NCI-H1417 treated with DMSO at 0.1 percent for 48 hours (cell line): Measurements from ENCODE around the gene CHST15.

Source experiments
- DNase-seq: peaks from one replicate; lab custom pipeline; 2025; lab: John Stamatoyannopoulos, UW

Gene CHST15

GRCh38 chr10:124029559-124029958 is 63.8 kb downstream of the CHST15 start:
- no peak for DNase-seq

GRCh38 chr10:124028700-124029480 is 64.5 kb downstream of the CHST15 start:
- no peak for DNase-seq

DNA sequence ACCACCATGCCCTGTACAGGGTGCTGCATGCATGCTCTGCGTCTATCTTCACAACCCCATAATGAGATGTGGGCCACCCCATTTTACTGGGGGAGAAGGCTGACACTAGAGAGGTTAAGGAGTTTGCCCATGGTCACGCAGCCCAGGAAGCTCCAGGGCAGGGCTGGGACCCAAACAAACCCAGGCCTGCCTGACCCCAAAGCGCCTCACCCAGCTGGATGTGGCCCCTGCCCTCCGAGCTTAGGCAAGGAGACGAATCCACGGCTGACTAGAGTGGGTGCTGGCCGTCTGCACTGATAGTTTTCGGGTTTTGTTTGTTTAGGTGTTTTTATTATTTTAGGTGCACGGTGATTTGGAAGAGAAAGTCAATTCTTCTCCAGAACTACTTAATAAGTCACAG is 65.7 kb downstream of the CHST15 start:
- DNase-seq, result no peak

- no peak for DNase-seq
Measured at GRCh38 chr10:124027031-124027611, 66.3 kb downstream of the CHST15 start.

DNA sequence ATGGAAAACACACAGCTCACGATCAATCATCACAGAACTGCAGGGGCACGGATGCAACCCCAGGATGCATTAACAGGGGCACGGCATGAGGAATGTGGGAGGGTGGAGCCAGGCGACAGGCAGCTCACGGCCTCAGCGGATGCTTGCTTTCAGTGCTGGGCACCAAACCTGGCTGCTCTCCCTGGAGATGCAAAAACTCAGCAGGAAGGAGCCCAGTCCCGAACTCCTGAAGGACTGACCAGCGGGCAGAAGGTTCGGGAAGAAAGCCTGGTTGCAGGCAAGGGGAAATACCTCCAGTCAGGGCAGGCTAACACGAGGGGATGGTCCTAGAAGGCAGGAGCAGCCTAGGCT is 66.8 kb downstream of the CHST15 start:
- no peak for DNase-seq

GRCh38 chr10:124025660-124026588 is 67.5 kb downstream of the CHST15 start:
- no peak for DNase-seq

- DNase-seq, result no peak
Measured at GRCh38 chr10:124025152-124025551, 68.2 kb downstream of the CHST15 start.

GRCh38 chr10:124022066-124022465 is 71.3 kb downstream of the CHST15 start:
- no peak for DNase-seq

DNA sequence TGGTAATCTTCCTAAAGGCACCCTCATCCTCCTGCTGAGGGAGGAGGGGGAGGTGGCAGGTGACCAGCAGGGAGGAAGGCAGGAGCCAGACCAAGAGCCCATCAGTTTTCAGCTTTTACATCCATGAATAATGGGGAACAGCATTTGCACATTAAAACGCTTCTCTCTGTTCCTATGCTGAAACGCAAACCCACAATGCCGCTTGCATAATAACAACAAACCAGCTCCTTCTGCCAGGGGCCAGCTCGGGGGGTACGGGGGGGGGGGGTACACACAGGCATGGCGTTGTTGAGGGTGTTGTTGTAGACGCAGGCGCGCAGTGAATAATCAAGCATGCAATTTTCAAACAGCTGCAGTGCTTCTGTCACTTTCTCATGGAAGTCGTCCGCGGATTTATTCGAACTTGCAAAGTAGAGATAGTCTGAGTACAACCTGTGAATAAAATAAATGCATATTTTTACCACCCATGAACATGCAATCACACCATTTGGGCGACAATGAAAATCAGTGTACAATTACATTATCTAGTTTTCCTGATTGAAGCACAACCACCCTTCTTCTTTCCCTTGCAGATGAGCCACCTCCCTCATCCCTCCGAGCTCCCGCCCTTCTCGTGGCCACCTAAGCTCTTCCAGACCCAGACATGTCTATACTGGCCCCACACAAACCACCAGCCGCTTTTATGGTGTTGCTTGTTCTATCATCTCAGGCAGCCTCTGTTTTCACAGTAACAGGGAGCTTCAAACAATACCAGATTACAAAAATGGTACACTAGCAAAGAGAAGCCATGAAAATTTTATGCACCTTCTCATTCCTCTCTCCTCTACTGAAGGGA is 72.2 kb downstream of the CHST15 start:
- no peak for DNase-seq

- DNase-seq, result no peak
Measured at GRCh38 chr10:124019886-124020797, 73.3 kb downstream of the CHST15 start.

DNA sequence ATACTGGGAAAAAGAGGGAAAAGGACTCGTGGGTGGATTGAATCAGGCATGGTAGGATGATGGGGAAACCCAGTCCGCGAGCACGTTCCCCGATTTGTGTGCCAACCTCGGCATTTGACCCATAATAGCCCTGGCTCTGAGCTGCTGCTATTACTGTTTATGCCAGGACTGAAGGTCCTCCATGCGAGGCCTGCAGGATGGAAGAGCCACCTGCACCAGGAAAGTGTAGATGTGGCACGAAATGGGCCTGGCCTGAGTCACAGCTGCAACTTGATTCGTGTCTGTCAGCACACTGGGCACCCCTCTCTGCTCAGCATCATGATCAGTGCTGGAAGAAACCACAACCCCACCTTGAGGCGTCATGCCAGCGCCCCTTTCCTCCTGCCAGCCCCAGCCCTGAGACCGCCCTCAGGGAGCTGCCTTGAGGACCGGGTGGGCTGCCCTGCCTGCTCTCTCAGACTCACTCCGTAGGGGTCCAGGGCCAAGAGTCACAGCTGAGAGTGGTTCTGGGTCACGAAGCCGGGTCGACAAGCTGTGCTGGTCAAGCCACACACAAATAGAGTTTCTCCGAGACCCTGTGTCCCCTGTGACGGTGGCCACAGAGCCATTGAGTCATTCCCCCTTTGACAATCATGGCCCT is 74.4 kb downstream of the CHST15 start:
- no peak for DNase-seq

GRCh38 chr10:124017729-124018128 is 75.7 kb downstream of the CHST15 start:
- DNase-seq, result no peak

DNA sequence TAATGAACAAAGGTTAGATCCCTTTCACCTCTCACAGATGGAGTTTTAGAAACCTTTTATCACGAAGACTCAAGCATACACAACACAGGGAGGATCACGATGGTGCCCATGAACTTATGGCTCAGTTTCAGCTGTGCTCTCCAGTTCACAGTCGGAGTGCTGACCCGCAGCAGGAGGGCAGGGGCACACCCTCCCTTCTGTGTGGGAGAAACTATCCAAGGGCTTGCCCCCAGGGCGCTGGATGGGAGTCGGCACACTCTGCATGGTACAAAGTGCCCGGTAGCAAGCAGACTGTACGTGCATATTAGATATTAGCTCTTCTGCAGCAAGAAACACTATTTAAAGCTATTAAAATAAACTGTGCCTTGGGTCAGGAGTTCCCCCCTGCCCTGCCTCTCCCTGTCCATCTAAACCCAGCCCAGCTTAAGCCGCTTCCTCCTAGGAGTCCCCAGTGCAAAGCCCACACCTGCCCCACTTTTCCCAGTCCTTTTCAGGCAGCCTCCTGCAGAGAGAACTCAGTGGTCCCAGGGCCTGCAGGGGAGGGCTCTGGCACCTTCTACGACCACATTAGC is 76.5 kb downstream of the CHST15 start:
- no peak for DNase-seq

- no peak for DNase-seq
Measured at GRCh38 chr10:124015991-124016390, 77.4 kb downstream of the CHST15 start.

- DNase-seq, result no peak
Measured at GRCh38 chr10:124014416-124015154, 78.8 kb downstream of the CHST15 start.

DNA sequence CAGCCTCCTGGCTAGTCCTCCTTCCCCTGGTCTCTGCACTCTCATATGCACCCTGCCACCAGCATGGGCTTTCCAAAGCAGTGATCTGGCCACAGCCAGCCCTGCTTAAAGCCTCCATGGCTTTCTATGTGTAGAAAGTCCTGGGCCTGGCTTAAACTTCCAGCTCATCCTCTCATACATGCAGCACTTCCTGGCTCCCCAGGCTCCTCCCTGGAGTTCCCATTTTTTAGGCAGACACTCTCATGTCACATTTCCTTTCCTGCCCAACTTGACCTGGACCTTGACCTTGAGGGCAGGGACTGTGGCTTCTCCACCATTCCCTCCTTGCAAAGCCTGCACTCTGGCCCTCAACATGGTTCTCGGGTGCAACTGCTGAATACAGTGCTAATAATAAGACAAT is 79.5 kb downstream of the CHST15 start:
- DNase-seq, result no peak

GRCh38 chr10:124012991-124013390 is 80.4 kb downstream of the CHST15 start:
- no peak for DNase-seq

DNA sequence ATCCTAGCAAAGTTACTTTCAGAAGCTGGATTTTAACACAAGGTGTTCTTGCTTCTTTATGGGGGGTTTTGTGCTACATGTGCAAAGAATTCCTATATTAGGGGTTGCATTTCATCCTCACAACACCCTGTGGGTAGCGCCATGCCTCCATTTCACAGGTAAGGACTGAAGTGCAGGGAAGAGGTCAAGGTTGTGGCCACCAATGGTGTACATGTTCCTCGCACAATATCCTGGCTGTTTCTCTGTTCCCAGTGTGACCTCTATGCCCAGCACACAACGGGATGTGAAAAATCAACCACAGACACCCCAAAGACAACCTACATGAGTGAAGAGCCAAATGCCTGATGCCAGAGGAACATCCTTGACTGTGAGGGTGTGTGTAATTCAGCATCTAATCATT is 80.8 kb downstream of the CHST15 start:
- no peak for DNase-seq

- no peak for DNase-seq
Measured at GRCh38 chr10:124012066-124012465, 81.3 kb downstream of the CHST15 start.
